ENCODE data around the gene KIF26A. TPM values are rescaled to one million over a fixed set of nuclear protein-coding genes. Genes with fewer than 3 reads are reported as not detected.

Gene KIF26A
- total RNA-seq, 1 donor: not detected

DNA sequence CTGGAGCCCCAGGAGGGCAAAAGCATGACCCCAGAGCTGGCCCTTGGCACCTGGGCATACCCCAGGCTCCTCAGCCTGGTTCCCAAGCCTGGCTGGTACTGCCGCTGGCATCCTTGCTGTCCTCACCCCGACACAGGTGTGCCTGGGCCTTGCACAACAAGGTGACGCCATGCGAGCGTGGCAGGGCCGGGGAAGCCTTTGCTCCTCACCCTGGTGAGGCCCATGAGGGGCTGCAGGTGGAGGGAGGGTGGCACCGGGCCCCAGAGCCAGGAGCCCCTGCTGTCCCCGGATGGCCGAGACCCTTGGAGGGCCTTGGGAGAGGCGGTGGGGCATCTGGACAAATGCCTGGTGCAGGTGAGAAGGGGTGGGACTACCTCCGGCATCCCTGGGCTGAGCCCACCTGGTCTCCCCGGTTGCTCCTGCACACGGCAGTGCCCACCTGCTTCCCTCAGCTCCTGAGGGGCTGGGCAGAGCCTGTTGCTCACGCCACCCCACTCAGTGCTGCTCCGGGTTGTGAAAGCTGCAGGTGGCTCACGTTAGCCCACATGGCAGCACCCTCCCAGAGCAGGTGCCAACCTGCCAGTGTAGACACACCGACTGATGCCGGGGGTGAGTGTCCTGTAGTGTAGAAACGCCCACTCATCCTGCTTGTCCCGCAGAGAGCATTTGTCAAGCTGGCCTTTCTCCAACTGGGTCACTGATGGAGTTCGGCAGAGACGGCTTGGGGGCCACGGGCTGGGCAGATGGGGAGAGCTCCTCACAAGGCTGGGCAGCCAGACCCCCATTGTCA, 24.6 kb upstream of the KIF26A start:
- peak; percentile 76 for DNase-seq (ENCODE audit: insufficient read length, low spot score, missing footprints)
- TF ChIP-seq, protein P1, sequence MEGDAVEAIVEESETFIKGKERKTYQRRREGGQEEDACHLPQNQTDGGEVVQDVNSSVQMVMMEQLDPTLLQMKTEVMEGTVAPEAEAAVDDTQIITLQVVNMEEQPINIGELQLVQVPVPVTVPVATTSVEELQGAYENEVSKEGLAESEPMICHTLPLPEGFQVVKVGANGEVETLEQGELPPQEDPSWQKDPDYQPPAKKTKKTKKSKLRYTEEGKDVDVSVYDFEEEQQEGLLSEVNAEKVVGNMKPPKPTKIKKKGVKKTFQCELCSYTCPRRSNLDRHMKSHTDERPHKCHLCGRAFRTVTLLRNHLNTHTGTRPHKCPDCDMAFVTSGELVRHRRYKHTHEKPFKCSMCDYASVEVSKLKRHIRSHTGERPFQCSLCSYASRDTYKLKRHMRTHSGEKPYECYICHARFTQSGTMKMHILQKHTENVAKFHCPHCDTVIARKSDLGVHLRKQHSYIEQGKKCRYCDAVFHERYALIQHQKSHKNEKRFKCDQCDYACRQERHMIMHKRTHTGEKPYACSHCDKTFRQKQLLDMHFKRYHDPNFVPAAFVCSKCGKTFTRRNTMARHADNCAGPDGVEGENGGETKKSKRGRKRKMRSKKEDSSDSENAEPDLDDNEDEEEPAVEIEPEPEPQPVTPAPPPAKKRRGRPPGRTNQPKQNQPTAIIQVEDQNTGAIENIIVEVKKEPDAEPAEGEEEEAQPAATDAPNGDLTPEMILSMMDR (IDR thresholded peaks at IDR 0.05; ENCODE audit: extremely low read depth, low read depth, low read length): no peak
- Histone ChIP-seq H4K20me1 (ENCODE audit: insufficient read depth, low read length) (no peaks in the 10 kb centered on the region), H3K79me2 (ENCODE audit: insufficient read depth, low read length) (no peaks in the 10 kb centered on the region), H2AFZ (ENCODE audit: low read length) (no peak overlapping the region), H3K4me2 (ENCODE audit: insufficient read depth, low read length) (no peak overlapping the region), H3K27me3 (ENCODE audit: insufficient read depth, low read length) (peaks cover 8% of the 10 kb centered on the region), H3K27ac (ENCODE audit: low read depth, low read length) (no peak overlapping the region), H3K4me1 (ENCODE audit: insufficient read depth, low read length) (no peaks in the 10 kb centered on the region), H3K4me3 (ENCODE audit: insufficient read depth, low read length) (no peak overlapping the region), H3K9me3 (ENCODE audit: low read depth, low read length) (no peaks in the 10 kb centered on the region), H3K36me3 (ENCODE audit: insufficient read depth, low read length) (no peaks in the 10 kb centered on the region)

GRCh38 chr14:104114421-104115130, 23.8 kb upstream of the KIF26A start:
- Histone ChIP-seq H3K27ac (ENCODE audit: low read depth, low read length) (no peak overlapping the region), H3K27me3 (ENCODE audit: insufficient read depth, low read length) (peaks cover 8% of the 10 kb centered on the region), H3K4me1 (ENCODE audit: insufficient read depth, low read length) (no peaks in the 10 kb centered on the region), H3K4me2 (ENCODE audit: insufficient read depth, low read length) (no peak overlapping the region), H4K20me1 (ENCODE audit: insufficient read depth, low read length) (no peaks in the 10 kb centered on the region), H3K9me3 (ENCODE audit: low read depth, low read length) (no peaks in the 10 kb centered on the region), H3K79me2 (ENCODE audit: insufficient read depth, low read length) (no peaks in the 10 kb centered on the region), H2AFZ (ENCODE audit: low read length) (no peak overlapping the region), H3K36me3 (ENCODE audit: insufficient read depth, low read length) (no peaks in the 10 kb centered on the region), H3K4me3 (ENCODE audit: insufficient read depth, low read length) (no peak overlapping the region)
- TF ChIP-seq, protein P1 (IDR thresholded peaks at IDR 0.05; ENCODE audit: extremely low read depth, low read depth, low read length): no peak
- DNase-seq (ENCODE audit: insufficient read length, low spot score, missing footprints): peak; percentile 77

GRCh38 chr14:104115131-104115600, 23.2 kb upstream of the KIF26A start:
- H3K9me3 ChIP-seq (ENCODE audit: low read depth, low read length): no peaks in the 10 kb centered on the region
- no peak overlapping the region for H3K4me2 ChIP-seq (ENCODE audit: insufficient read depth, low read length)
- H2AFZ ChIP-seq (ENCODE audit: low read length): no peak overlapping the region
- no peaks in the 10 kb centered on the region for H4K20me1 ChIP-seq (ENCODE audit: insufficient read depth, low read length)
- peaks cover 8% of the 10 kb centered on the region for H3K27me3 ChIP-seq (ENCODE audit: insufficient read depth, low read length)
- no peak for DNase-seq (ENCODE audit: insufficient read length, low spot score, missing footprints)
- no peaks in the 10 kb centered on the region for H3K79me2 ChIP-seq (ENCODE audit: insufficient read depth, low read length)
- TF ChIP-seq, protein P1 (IDR thresholded peaks at IDR 0.05; ENCODE audit: extremely low read depth, low read depth, low read length): no peak
- no peak overlapping the region for H3K27ac ChIP-seq (ENCODE audit: low read depth, low read length)
- no peak overlapping the region for H3K4me3 ChIP-seq (ENCODE audit: insufficient read depth, low read length)
- no peaks in the 10 kb centered on the region for H3K4me1 ChIP-seq (ENCODE audit: insufficient read depth, low read length)
- H3K36me3 ChIP-seq (ENCODE audit: insufficient read depth, low read length): no peaks in the 10 kb centered on the region

DNA sequence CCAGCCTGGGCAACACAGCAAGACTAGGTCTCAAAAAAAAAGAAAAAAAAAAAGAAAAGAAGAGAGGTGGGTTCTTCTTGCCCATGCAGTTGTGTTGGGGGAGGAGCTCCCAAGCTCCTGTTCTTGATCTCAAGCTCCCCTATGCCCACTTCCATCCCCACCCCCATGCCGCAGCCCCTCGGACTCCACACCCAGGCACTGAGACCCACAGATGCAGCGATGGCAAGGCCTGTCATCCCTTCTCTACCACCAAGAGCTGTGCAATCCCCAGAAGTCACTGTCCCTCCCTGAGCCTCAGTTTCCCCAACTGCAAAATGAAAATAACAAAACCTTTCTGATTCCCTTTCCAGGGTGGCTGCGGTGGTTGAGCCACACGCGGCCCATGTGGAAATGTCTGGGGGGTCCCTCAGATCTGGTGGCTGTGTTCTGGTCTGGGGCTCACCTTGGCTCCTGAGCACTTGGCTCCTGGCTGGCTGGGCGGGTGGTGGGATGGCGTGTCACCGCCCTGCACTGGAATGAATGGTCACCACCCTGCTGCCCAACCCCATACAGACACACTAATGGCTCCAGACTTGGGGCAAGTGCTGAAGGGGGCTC, 22.6 kb upstream of the KIF26A start:
- Histone ChIP-seq H4K20me1 (ENCODE audit: insufficient read depth, low read length) (no peaks in the 10 kb centered on the region), H3K4me3 (ENCODE audit: insufficient read depth, low read length) (no peak overlapping the region), H3K9me3 (ENCODE audit: low read depth, low read length) (no peaks in the 10 kb centered on the region), H3K4me2 (ENCODE audit: insufficient read depth, low read length) (no peak overlapping the region), H3K27me3 (ENCODE audit: insufficient read depth, low read length) (peaks cover 8% of the 10 kb centered on the region), H3K36me3 (ENCODE audit: insufficient read depth, low read length) (no peaks in the 10 kb centered on the region), H2AFZ (ENCODE audit: low read length) (no peak overlapping the region), H3K79me2 (ENCODE audit: insufficient read depth, low read length) (no peaks in the 10 kb centered on the region), H3K4me1 (ENCODE audit: insufficient read depth, low read length) (no peaks in the 10 kb centered on the region), H3K27ac (ENCODE audit: low read depth, low read length) (no peak overlapping the region)
- TF ChIP-seq, protein P1 (IDR thresholded peaks at IDR 0.05; ENCODE audit: extremely low read depth, low read depth, low read length): no peak
- peak; percentile 70 for DNase-seq (ENCODE audit: insufficient read length, low spot score, missing footprints)
